GM21515 (cell line): Measurements from ENCODE around the gene HGD.
A peak's percentile ranks its signal among the peaks of the same experiment; 100 is the strongest.

Experiments used
- ATAC-seq: cut with Tn5 transposase; IDR thresholded peaks from one replicate; pipeline ENCODE4 v1.9.1; 2021; ENCODE audit not compliant: unreplicated experiment

Gene HGD

GRCh38 chr3:120596116-120596852 lies 85.8 kb downstream of the HGD start, which contains the start of gene NDUFB4:
Gene NDUFB4 (plus strand): TSS chr3:120596336. CDS start chr3:120596360, 24 bp downstream.
- ATAC-seq: peak; percentile 94

- ATAC-seq: no peak
These were observed 86.3 kb downstream of the HGD start for GRCh38 chr3:120595788-120596115.

GRCh38 chr3:120587332-120587975 lies 94.6 kb downstream of the HGD start:
- ATAC-seq: no peak
